Measurements from ENCODE around the gene WDR43. TPM values are rescaled to one million over a fixed set of nuclear protein-coding genes. Genes with fewer than 3 reads are reported as not detected.

Gene WDR43
- total RNA-seq, 2 experiments from 2014 or later, result 62.4 to 73.2 TPM

DNA sequence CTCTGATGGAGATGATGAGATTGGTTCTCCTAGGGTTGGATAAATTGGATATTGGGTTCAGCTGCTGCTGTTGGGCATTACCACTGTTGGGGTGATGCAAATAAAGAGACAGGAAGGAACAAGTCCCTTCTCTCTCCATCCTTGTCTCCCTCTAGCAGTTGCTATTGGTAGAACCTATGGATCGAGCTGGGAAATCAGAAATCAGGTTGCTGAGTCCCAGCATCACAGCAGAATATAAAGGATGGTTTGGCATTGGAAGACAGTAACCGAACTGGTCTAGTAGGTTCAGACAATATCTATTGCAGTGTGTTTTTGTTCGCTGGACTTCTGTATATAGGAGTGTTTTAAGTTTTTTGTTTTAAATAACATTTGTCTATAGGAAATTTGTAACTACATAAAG is 8.1 kb downstream of the WDR43 start:
- ATAC-seq (ENCODE audit: poor library complexity) (no peak), DNase-seq (no peak)
- no peak overlapping the region for H3K4me3 Mint-ChIP-seq
- H3K9me3 Mint-ChIP-seq, result no peaks in the 10 kb centered on the region
- peaks cover 61% of the 10 kb centered on the region for H3K36me3 Mint-ChIP-seq (ENCODE audit: low read depth)
- Histone ChIP-seq H3K9me3 (ENCODE audit: control insufficient read depth in 1 of 2, insufficient read depth in 1 of 2, low read length in 2 of 2) (no peaks in the 10 kb centered on the region), H3K4me1 (ENCODE audit: insufficient read depth, low read length) (peaks cover 7% of the 10 kb centered on the region), H3K27me3 (ENCODE audit: control insufficient read depth in 1 of 2, insufficient read depth in 2 of 2, low read length in 2 of 2) (no peaks in the 10 kb centered on the region), H3K36me3 (ENCODE audit: insufficient read depth, low read length) (peaks cover 47% of the 10 kb centered on the region), H3K27ac (ENCODE audit: low read depth in 1 of 2, low read length in 2 of 2) (no peak overlapping the region), H3K4me3 (ENCODE audit: low read length) (no peak overlapping the region)
- TF ChIP-seq, protein P1, sequence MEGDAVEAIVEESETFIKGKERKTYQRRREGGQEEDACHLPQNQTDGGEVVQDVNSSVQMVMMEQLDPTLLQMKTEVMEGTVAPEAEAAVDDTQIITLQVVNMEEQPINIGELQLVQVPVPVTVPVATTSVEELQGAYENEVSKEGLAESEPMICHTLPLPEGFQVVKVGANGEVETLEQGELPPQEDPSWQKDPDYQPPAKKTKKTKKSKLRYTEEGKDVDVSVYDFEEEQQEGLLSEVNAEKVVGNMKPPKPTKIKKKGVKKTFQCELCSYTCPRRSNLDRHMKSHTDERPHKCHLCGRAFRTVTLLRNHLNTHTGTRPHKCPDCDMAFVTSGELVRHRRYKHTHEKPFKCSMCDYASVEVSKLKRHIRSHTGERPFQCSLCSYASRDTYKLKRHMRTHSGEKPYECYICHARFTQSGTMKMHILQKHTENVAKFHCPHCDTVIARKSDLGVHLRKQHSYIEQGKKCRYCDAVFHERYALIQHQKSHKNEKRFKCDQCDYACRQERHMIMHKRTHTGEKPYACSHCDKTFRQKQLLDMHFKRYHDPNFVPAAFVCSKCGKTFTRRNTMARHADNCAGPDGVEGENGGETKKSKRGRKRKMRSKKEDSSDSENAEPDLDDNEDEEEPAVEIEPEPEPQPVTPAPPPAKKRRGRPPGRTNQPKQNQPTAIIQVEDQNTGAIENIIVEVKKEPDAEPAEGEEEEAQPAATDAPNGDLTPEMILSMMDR (IDR thresholded peaks at IDR 0.05), result no peak
- ChIA-PET CTCF (interaction anchor here (1.2 kb wide), 1 partner anchor 10 kb away, joined by 4 read pairs; no protein-coding TSS in a partner anchor), POLR2A (interaction anchor here (1.3 kb wide), 1 partner anchor 8 kb away, joined by 4 read pairs; the partner anchor contains the start of gene WDR43)
- H3K27me3 Mint-ChIP-seq, result no peaks in the 10 kb centered on the region
- H3K4me1 Mint-ChIP-seq (ENCODE audit: low read depth), result peaks cover 58% of the 10 kb centered on the region
- intact Hi-C loops (cut with DNase I, micrococcal nuclease), result no loop called here
- no peak overlapping the region for H3K27ac Mint-ChIP-seq

GRCh38 chr2:28904295-28904694 is 9.8 kb downstream of the WDR43 start:
- Mint-ChIP-seq H3K4me1 (ENCODE audit: low read depth) (peaks cover 46% of the 10 kb centered on the region), H3K27me3 (no peaks in the 10 kb centered on the region), H3K27ac (no peak overlapping the region), H3K36me3 (ENCODE audit: low read depth) (peaks cover 78% of the 10 kb centered on the region), H3K4me3 (no peak overlapping the region), H3K9me3 (no peaks in the 10 kb centered on the region)
- no peak for ATAC-seq (ENCODE audit: poor library complexity)
- TF ChIP-seq, protein P1 (IDR thresholded peaks at IDR 0.05), result no peak
- Histone ChIP-seq H3K9me3 (ENCODE audit: control insufficient read depth in 1 of 2, insufficient read depth in 1 of 2, low read length in 2 of 2) (no peaks in the 10 kb centered on the region), H3K4me3 (ENCODE audit: low read length) (no peak overlapping the region), H3K27ac (ENCODE audit: low read depth in 1 of 2, low read length in 2 of 2) (no peak overlapping the region), H3K36me3 (ENCODE audit: insufficient read depth, low read length) (peaks cover 63% of the 10 kb centered on the region), H3K27me3 (ENCODE audit: control insufficient read depth in 1 of 2, insufficient read depth in 2 of 2, low read length in 2 of 2) (no peaks in the 10 kb centered on the region), H3K4me1 (ENCODE audit: insufficient read depth, low read length) (no peaks in the 10 kb centered on the region)
- POLR2A ChIA-PET, result interaction anchor here (1.2 kb wide), 1 partner anchor 27 kb away, joined by 3 read pairs; no protein-coding TSS in a partner anchor
- intact Hi-C loops (cut with DNase I, micrococcal nuclease), result no loop called here
- DNase-seq, result no peak
- CTCF ChIA-PET, result interaction anchor here (1.2 to 1.5 kb wide), 2 partner anchors 8 to 12 kb away, joined by 3 to 4 read pairs; no protein-coding TSS in a partner anchor

DNA sequence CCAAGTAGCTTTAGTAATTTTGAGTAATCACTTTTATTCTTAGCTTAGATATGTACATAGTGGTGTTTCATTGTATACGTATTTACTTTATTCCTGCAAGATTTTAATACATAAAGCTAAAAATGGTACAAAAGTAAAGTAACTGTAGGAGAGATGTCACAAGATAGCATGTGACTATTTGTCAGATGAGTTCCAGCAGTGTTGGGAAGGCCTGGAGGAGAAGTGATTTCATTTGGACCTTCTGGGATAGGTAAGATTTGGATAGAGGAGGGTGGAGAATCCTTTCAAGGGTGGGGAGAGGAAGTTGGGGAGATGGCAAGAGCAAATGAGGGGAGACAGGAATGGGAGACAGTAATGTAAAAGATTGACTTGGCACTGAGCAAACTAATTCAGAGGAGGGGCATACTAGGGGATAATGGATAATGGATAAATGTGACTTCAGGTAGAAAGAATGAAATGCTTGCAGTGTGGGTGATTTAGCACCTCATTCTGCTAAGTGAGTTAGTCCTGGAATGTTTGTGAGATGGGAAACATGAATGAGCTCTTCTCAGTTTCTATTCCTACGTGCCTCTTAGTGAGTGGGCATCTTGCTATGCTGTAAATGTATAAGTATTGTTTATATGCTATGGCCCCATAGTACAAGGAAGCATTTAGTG is 10.5 kb downstream of the WDR43 start:
- Mint-ChIP-seq H3K4me1 (ENCODE audit: low read depth) (peaks cover 39% of the 10 kb centered on the region), H3K27me3 (no peaks in the 10 kb centered on the region), H3K36me3 (ENCODE audit: low read depth) (peaks cover 85% of the 10 kb centered on the region), H3K4me3 (no peak overlapping the region), H3K9me3 (no peaks in the 10 kb centered on the region), H3K27ac (peak overlapping the region; percentile 1)
- Histone ChIP-seq H3K4me3 (ENCODE audit: low read length) (no peak overlapping the region), H3K27me3 (ENCODE audit: control insufficient read depth in 1 of 2, insufficient read depth in 2 of 2, low read length in 2 of 2) (no peaks in the 10 kb centered on the region), H3K27ac (ENCODE audit: low read depth in 1 of 2, low read length in 2 of 2) (peak overlapping the region in 1 of 2 donors; percentile 20), H3K9me3 (ENCODE audit: control insufficient read depth in 1 of 2, insufficient read depth in 1 of 2, low read length in 2 of 2) (no peaks in the 10 kb centered on the region), H3K36me3 (ENCODE audit: insufficient read depth, low read length) (peaks cover 70% of the 10 kb centered on the region), H3K4me1 (ENCODE audit: insufficient read depth, low read length) (no peaks in the 10 kb centered on the region)
- no peak for DNase-seq
- intact Hi-C loops (cut with DNase I, micrococcal nuclease), result no loop called here
- TF ChIP-seq, protein P1 (IDR thresholded peaks at IDR 0.05), result no peak
- ChIA-PET POLR2A (interaction anchor here (1.2 kb wide), 1 partner anchor 28 kb away, joined by 3 read pairs; no protein-coding TSS in a partner anchor), CTCF (interaction anchor here (0.6 to 1.5 kb wide), 3 partner anchors 9 to 17 kb away, joined by 3 to 4 read pairs (median 3); no protein-coding TSS in a partner anchor)
- no peak for ATAC-seq (ENCODE audit: poor library complexity)
